Activated CD8-positive, alpha-beta T cell treated with anti-CD3 and anti-CD28 coated beads for 36 hours (primary cell): ENCODE results near the gene ANO9. TPM values are rescaled to one million over a fixed set of nuclear protein-coding genes. Genes with fewer than 3 reads are reported as not detected.
"Not testable (repeated sequence)": the region's sequence is repeated elsewhere in the genome, so short reads cannot be mapped to it uniquely, and the experiment has no call there.

ENCODE experiments used
- ATAC-seq: fragments of 200-7000 bp; cut with Tn5 transposase; one replicate; pipeline ENCODE4 v1.10.0; 2021; ENCODE audit warnings: mild to moderate bottlenecking, moderate library complexity
- CTCF ChIA-PET: fragments of 350-600 bp; sonication (Branson Sonifier 250); formaldehyde crosslinking; loops from one replicate; lab custom pipeline; 2021; ENCODE audit warnings: antibody characterized with exemption; lab: Charles Lee
- POLR2A ChIA-PET: fragments of 350-600 bp; sonication (Branson Sonifier 250); formaldehyde crosslinking; loops from one replicate; lab custom pipeline; 2021; ENCODE audit warnings: antibody characterized with exemption; lab: Charles Lee
- DNase-seq: peaks from one replicate; pipeline ENCODE4 v3.0.0-alpha.2; 2020
- H3K27ac Mint-ChIP-seq: one replicate; pipeline ENCODE4 v1.8.0; 2021; ENCODE audit warnings: mild to moderate bottlenecking, mixed read lengths
- H3K27me3 Mint-ChIP-seq: one replicate; pipeline ENCODE4 v1.8.0; 2021; ENCODE audit warnings: mixed read lengths
- H3K36me3 Mint-ChIP-seq: one replicate; pipeline ENCODE4 v1.8.0; 2021; ENCODE audit warnings: low read depth, mixed read lengths
- H3K4me1 Mint-ChIP-seq: one replicate; pipeline ENCODE4 v1.8.0; 2021; ENCODE audit warnings: low read depth, mixed read lengths
- H3K4me3 Mint-ChIP-seq: one replicate; pipeline ENCODE4 v1.8.0; 2021; ENCODE audit warnings: mild to moderate bottlenecking, moderate library complexity, mixed read lengths
- H3K9me3 Mint-ChIP-seq: one replicate; pipeline ENCODE4 v1.8.0; 2021; ENCODE audit warnings: mixed read lengths
- CTCF ChIP-seq: fragments of 200-600 bp; IDR thresholded peaks from one replicate; pipeline ENCODE4 v1.8.0; 2022; ENCODE audit warnings: antibody characterized with exemption, mild to moderate bottlenecking
- intact Hi-C: fragments of 100-400 bp; cut with micrococcal nuclease; formaldehyde crosslinking; loops from one replicate; pipeline ENCODE4 v1.10.0; 2022
- total RNA-seq, 2 experiments: library from RNA; stranded (reverse); gene quantifications; one replicate each; pipeline ENCODE4 v1.2.3, GENCODE V29; 2021

The ANO9 gene
- total RNA-seq, 2 experiments from 2014 or later: 28.2 to 29.0 TPM

- intact Hi-C loops: no loop called here
- Mint-ChIP-seq H3K4me3 (no peak overlapping the region), H3K4me1 (peaks cover 2% of the 10 kb centered on the region), H3K36me3 (no peaks in the 10 kb centered on the region), H3K27me3 (no peaks in the 10 kb centered on the region), H3K27ac (no peak overlapping the region), H3K9me3 (peaks cover 8% of the 10 kb centered on the region)
- DNase-seq (no peak), ATAC-seq (no peak)
- POLR2A ChIA-PET: no interaction called here
- TF ChIP-seq CTCF: no peak
- CTCF ChIA-PET: no interaction called here
These were observed 50.4 kb downstream of the ANO9 start for GRCh38 chr11:391117-392017.

- no peak overlapping the region for H3K4me3 Mint-ChIP-seq
- ChIA-PET CTCF (no interaction called here), POLR2A (no interaction called here)
- H3K9me3 Mint-ChIP-seq: peaks cover 8% of the 10 kb centered on the region
- no peaks in the 10 kb centered on the region for H3K36me3 Mint-ChIP-seq
- no peak for TF ChIP-seq CTCF
- DNase-seq (no peak), ATAC-seq (no peak)
- intact Hi-C loops: no loop called here
- H3K27ac Mint-ChIP-seq: no peak overlapping the region
- no peaks in the 10 kb centered on the region for H3K27me3 Mint-ChIP-seq
- peaks cover 2% of the 10 kb centered on the region for H3K4me1 Mint-ChIP-seq
These were observed 51.6 kb downstream of the ANO9 start for GRCh38 chr11:390175-390574.

GRCh38 chr11:389369-389768 is 52.4 kb downstream of the ANO9 start:
- intact Hi-C loops, H3K27me3 Mint-ChIP-seq, H3K4me3 Mint-ChIP-seq, ATAC-seq, H3K9me3 Mint-ChIP-seq, CTCF ChIA-PET, H3K27ac Mint-ChIP-seq, H3K36me3 Mint-ChIP-seq, DNase-seq, H3K4me1 Mint-ChIP-seq, POLR2A ChIA-PET: not testable (repeated sequence)

DNA sequence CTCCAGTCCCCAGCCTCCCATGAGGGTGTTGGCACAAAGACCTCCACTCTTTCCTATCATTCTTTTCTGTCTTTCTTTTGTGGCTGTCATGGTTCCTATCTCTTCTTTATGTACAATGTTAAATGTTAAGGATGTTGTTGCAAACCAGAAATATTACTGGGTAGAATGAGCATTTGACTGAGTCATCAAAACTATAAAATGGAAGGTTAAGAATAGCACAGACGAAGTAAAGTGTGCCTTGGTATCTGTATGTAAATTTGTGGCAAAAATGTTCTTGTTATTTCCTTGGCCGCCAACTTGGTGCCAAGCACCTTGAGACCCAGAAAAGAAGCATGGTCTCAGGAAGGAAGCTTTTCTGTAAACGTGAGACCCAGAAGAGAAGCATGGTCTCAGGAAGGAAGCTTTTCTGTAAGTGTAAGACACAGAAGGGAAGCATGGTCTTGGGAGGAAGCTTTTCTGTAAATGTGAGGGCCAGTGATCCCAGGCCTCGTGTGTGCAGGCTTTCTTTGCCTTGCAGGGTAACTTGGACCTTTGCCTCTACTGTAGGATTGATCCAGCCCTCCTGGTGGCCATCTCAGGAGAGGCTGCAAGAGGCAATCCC is 54.5 kb downstream of the ANO9 start:
- intact Hi-C loops: no loop called here
- Mint-ChIP-seq H3K27me3 (no peaks in the 10 kb centered on the region), H3K27ac (no peak overlapping the region), H3K9me3 (peaks cover 8% of the 10 kb centered on the region), H3K4me1 (peaks cover 2% of the 10 kb centered on the region), H3K4me3 (no peak overlapping the region), H3K36me3 (no peaks in the 10 kb centered on the region)
- no peak for DNase-seq
- POLR2A ChIA-PET: interaction anchor here (0.9 kb wide), 1 partner anchor 29 kb away, joined by 3 read pairs; no protein-coding TSS in a partner anchor
- TF ChIP-seq CTCF: no peak
- ATAC-seq: no peak
- CTCF ChIA-PET: interaction anchor here (0.9 to 1.1 kb wide), 2 partner anchors 9 to 24 kb away, joined by 3 to 4 read pairs; no protein-coding TSS in a partner anchor

GRCh38 chr11:386483-386882 is 55.3 kb downstream of the ANO9 start:
- Mint-ChIP-seq H3K4me1 (peaks cover 5% of the 10 kb centered on the region), H3K27ac (no peak overlapping the region), H3K4me3 (no peak overlapping the region), H3K27me3 (peaks cover 2% of the 10 kb centered on the region), H3K36me3 (no peaks in the 10 kb centered on the region), H3K9me3 (peaks cover 8% of the 10 kb centered on the region)
- ATAC-seq (no peak), DNase-seq (no peak)
- TF ChIP-seq CTCF: no peak
- CTCF ChIA-PET: interaction anchor here (1.3 kb wide), 1 partner anchor 20 kb away, joined by 3 read pairs; no protein-coding TSS in a partner anchor
- intact Hi-C loops: no loop called here
- POLR2A ChIA-PET: interaction anchor here (0.9 kb wide), 1 partner anchor 30 kb away, joined by 3 read pairs; no protein-coding TSS in a partner anchor
